ENCODE measurements around the gene SAMHD1.
"Not testable (repeated sequence)": the region's sequence is repeated elsewhere in the genome, so short reads cannot be mapped to it uniquely, and the experiment has no call there.

The SAMHD1 gene

GRCh38 chr20:36919715-36920333 lies 31.7 kb downstream of the SAMHD1 start:
- DNase-seq (ENCODE audit: extremely low read depth, low read depth), result no peak
- TF ChIP-seq CTCF (IDR thresholded peaks at IDR 0.05; ENCODE audit: low read depth, low read length), result peak; percentile 95

DNA sequence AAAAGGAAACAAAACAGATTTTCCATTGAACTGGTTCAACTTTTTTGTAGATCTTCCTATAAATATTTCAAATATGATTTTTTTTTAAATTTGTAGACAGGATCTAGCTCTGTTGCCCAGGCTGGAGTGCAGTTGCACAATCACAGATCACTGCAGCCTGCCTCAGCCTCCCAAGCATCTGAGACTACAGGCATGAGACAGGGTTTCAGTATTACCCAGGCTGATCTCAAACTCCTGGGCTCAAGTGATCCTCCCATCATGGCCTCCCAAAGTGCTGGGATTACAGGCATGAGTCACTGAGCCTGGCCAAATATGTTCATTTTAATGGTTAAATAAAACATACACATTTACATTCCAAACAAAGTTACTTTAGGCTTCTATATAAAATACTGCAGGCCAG lies 33.6 kb downstream of the SAMHD1 start:
- no peak for TF ChIP-seq CTCF (IDR thresholded peaks at IDR 0.05; ENCODE audit: low read depth, low read length)
- DNase-seq (ENCODE audit: extremely low read depth, low read depth), result no peak

GRCh38 chr20:36917240-36917639 lies 34.3 kb downstream of the SAMHD1 start:
- no peak for TF ChIP-seq CTCF (IDR thresholded peaks at IDR 0.05; ENCODE audit: low read depth, low read length)
- DNase-seq (ENCODE audit: extremely low read depth, low read depth), result no peak

DNA sequence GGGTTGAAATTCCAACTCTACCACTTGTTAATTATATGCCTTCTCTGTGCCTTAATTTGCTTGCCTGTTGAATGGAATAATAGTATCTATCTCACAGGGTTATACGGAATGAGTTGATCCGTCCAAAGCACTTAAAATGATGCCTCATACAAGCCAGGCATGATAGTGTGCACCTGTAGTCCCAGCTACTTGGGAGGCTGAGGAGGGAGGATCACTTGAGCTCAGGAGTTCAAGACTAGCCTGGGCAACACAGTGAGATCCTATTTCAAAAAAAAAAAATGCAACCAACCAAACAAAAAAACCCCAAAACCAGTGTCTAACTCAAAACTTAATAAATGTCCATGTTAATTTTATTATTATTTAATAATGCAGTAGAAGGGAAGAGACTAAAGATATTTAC lies 35.3 kb downstream of the SAMHD1 start:
- DNase-seq (ENCODE audit: extremely low read depth, low read depth), result no peak
- TF ChIP-seq CTCF (IDR thresholded peaks at IDR 0.05; ENCODE audit: low read depth, low read length), result no peak

DNA sequence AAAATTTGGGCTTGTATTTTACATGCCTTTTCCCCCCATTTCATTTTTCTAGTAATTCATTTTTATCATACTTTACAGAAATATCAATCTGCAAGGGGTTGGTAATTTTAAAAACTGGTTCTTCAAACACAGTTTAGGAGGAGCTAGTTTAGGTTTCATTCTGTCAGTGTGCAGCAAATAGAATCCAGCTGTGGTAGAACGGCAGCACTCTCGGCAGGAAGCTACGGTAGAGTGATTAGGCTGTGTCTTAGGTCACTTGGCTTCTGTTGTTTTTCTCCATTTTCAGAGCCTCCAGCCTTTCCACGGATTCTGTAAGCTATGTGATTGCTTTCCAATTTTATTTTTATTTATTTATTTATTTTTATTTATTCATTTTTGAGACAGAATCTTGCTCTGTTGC lies 42.9 kb downstream of the SAMHD1 start:
- no peak for DNase-seq (ENCODE audit: extremely low read depth, low read depth)
- no peak for TF ChIP-seq CTCF (IDR thresholded peaks at IDR 0.05; ENCODE audit: low read depth, low read length)

GRCh38 chr20:36906086-36906485 lies 45.4 kb downstream of the SAMHD1 start:
- not testable (repeated sequence) for DNase-seq (ENCODE audit: extremely low read depth, low read depth)

DNA sequence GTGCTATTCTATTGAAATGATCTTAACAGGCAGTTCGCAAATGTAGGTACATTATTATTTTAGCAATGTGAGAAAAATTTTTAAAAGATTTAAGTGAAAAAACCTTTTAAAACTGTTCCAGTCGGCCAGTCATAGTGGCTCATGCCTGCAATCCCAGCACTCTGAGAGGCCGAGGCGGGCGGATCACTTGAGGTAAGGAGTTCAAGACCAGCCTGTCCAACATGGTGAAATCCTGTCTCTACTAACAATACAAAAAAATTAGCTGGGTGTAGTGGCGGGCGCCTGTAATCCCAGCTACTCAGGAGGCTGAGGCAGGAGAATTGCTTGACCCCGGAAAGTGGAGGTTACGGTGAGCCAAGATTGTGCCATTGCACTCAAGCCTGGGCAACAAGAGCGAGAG lies 45.9 kb downstream of the SAMHD1 start:
- DNase-seq (ENCODE audit: extremely low read depth, low read depth), result not testable (repeated sequence)

- no peak for TF ChIP-seq CTCF (IDR thresholded peaks at IDR 0.05; ENCODE audit: low read depth, low read length)
- no peak for DNase-seq (ENCODE audit: extremely low read depth, low read depth)
Observed at GRCh38 chr20:36904690-36905089, 46.8 kb downstream of the SAMHD1 start.
